ENCODE results near the gene STXBP6. TPM values are rescaled to one million over a fixed set of nuclear protein-coding genes. Genes with fewer than 3 reads are reported as not detected.

Gene STXBP6
- total RNA-seq, 1 donor from 2014 or later = 0.51 TPM

DNA sequence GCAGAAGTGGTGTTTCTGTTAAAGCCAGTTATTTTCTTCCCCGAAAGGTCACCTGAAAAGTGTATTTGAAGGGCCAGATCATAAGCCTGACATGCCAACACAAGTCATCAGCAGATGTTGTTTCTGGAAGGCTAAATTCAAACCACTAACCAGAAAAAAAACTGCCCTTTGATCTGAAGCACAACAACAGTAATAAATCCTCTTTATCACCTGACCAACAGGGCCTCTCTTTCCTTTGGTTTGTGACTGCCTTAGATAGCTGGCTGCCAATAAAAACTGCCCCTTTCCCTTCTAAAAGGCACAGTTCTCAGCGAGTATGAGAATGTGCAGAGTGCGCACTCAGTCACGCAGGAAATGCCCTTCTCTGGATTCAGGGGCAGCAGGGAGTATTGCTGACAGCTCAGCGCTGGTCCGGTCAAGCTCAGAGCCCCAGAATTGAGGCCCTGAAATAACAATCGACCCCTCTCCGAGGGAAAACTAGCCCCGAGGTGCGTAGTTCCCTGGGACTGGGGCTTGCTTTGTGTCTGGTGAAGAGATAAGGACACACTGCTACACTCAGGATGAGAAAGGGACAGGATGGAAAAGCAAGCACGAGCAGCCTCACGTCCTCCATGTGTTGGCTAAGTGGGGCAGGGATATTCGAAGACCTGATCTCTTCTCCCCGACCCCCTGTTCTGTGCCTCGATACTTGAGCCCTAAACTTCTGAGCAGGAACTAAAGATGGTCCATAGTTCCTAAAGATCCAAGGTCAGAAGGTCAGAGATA is 231.7 kb downstream of the STXBP6 start:
- no peak for DNase-seq (ENCODE audit: low spot score)
- Mint-ChIP-seq H3K9me3 (ENCODE audit: unreplicated experiment) (no peaks in the 10 kb centered on the region), H3K27ac (ENCODE audit: unreplicated experiment) (no peak overlapping the region), H3K27me3 (ENCODE audit: unreplicated experiment) (peaks cover 2% of the 10 kb centered on the region), H3K4me1 (ENCODE audit: unreplicated experiment) (peaks cover 23% of the 10 kb centered on the region), H3K36me3 (ENCODE audit: low read depth, unreplicated experiment) (no peaks in the 10 kb centered on the region), H3K4me3 (ENCODE audit: unreplicated experiment) (no peak overlapping the region)
- TF ChIP-seq, protein P1, sequence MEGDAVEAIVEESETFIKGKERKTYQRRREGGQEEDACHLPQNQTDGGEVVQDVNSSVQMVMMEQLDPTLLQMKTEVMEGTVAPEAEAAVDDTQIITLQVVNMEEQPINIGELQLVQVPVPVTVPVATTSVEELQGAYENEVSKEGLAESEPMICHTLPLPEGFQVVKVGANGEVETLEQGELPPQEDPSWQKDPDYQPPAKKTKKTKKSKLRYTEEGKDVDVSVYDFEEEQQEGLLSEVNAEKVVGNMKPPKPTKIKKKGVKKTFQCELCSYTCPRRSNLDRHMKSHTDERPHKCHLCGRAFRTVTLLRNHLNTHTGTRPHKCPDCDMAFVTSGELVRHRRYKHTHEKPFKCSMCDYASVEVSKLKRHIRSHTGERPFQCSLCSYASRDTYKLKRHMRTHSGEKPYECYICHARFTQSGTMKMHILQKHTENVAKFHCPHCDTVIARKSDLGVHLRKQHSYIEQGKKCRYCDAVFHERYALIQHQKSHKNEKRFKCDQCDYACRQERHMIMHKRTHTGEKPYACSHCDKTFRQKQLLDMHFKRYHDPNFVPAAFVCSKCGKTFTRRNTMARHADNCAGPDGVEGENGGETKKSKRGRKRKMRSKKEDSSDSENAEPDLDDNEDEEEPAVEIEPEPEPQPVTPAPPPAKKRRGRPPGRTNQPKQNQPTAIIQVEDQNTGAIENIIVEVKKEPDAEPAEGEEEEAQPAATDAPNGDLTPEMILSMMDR (IDR thresholded peaks at IDR 0.05; ENCODE audit: unreplicated experiment) = no peak

DNA sequence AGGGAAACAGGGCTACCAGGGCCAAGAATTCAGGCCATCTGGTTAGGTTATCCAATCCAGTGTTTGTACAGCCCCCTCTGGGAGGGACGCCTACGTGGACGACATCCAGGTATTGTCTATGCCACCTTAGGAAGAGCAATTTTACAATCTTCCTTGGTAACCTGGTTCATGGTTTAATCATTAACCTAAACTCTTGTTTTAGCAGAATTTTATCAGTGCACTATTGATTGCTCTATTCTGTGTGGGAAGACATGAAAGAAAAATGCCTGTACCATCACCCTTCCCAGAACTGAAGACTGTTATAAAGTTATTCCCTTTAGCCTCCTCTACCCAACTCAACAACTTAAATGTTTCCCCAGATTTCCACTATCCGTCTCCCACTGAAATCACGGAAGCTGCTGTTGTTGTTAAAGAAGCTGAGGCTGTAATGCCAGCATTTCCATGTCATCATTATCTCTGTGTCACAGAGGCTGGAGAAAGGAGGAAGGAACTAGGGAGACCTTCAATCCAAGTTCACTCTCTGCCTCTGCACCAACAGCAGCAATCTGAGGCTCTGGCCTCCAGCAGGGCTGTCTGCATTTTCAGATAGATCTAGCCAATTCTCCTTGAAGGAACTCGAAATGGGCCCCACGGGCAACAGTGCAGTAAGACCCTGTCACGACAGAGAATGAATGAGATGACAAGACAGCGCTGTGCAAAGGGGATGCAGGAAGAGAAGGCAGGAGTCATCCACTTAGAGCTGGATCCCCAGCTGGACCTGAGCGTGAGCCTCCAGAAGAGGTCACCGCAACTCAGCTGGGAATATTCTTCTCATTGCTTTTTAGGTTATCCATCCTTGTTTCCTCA is 232.5 kb downstream of the STXBP6 start:
- Mint-ChIP-seq H3K4me1 (ENCODE audit: unreplicated experiment) (peaks cover 23% of the 10 kb centered on the region), H3K27me3 (ENCODE audit: unreplicated experiment) (peaks cover 2% of the 10 kb centered on the region), H3K9me3 (ENCODE audit: unreplicated experiment) (no peaks in the 10 kb centered on the region), H3K27ac (ENCODE audit: unreplicated experiment) (no peak overlapping the region), H3K4me3 (ENCODE audit: unreplicated experiment) (no peak overlapping the region), H3K36me3 (ENCODE audit: low read depth, unreplicated experiment) (no peaks in the 10 kb centered on the region)
- TF ChIP-seq, protein P1 (IDR thresholded peaks at IDR 0.05; ENCODE audit: unreplicated experiment) = no peak
- peak; percentile 29 for DNase-seq (ENCODE audit: low spot score)

DNA sequence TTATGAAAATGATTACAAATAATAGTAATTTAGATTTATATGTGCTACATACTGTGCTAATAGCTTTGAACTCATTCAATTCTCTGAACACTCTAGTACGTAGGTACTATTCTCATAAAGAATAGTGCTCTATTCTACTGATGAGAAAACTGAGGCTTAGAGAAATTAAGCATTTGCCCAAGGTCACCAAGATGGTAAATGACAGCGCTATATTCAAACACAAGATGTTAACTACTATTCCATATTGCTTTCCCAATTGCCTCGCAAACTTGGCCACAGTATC is 233.1 kb downstream of the STXBP6 start:
- Mint-ChIP-seq H3K27ac (ENCODE audit: unreplicated experiment) (no peak overlapping the region), H3K4me3 (ENCODE audit: unreplicated experiment) (no peak overlapping the region), H3K27me3 (ENCODE audit: unreplicated experiment) (peaks cover 2% of the 10 kb centered on the region), H3K9me3 (ENCODE audit: unreplicated experiment) (no peaks in the 10 kb centered on the region), H3K4me1 (ENCODE audit: unreplicated experiment) (peaks cover 23% of the 10 kb centered on the region), H3K36me3 (ENCODE audit: low read depth, unreplicated experiment) (no peaks in the 10 kb centered on the region)
- no peak for DNase-seq (ENCODE audit: low spot score)
- TF ChIP-seq, protein P1 (IDR thresholded peaks at IDR 0.05; ENCODE audit: unreplicated experiment) = no peak

GRCh38 chr14:24816011-24816928 is 233.7 kb downstream of the STXBP6 start:
- no peak for DNase-seq (ENCODE audit: low spot score)
- H3K4me1 Mint-ChIP-seq (ENCODE audit: unreplicated experiment) = peaks cover 23% of the 10 kb centered on the region
- no peaks in the 10 kb centered on the region for H3K9me3 Mint-ChIP-seq (ENCODE audit: unreplicated experiment)
- H3K36me3 Mint-ChIP-seq (ENCODE audit: low read depth, unreplicated experiment) = no peaks in the 10 kb centered on the region
- no peak overlapping the region for H3K27ac Mint-ChIP-seq (ENCODE audit: unreplicated experiment)
- TF ChIP-seq, protein P1 (IDR thresholded peaks at IDR 0.05; ENCODE audit: unreplicated experiment) = no peak
- peaks cover 2% of the 10 kb centered on the region for H3K27me3 Mint-ChIP-seq (ENCODE audit: unreplicated experiment)
- no peak overlapping the region for H3K4me3 Mint-ChIP-seq (ENCODE audit: unreplicated experiment)

All from endothelial cell (in vitro differentiated cells).